ENCODE results near the gene LBHD1.
A peak's percentile ranks its signal among the peaks of the same experiment; 100 is the strongest.
"Not testable (repeated sequence)": the region's sequence is repeated elsewhere in the genome, so short reads cannot be mapped to it uniquely, and the experiment has no call there.

LBHD1 gene

GRCh38 chr11:62689421-62690183, 17.5 kb upstream of the LBHD1 start, which contains the start of gene LRRN4CL:
Gene LRRN4CL (minus strand): TSS chr11:62689530. CDS start chr11:62688508, 1,022 bp downstream.
- DNase-seq, result no peak

GRCh38 chr11:62688491-62688890, 16.4 kb upstream of the LBHD1 start:
- no peak for DNase-seq

- no peak for DNase-seq
These were observed 15.7 kb upstream of the LBHD1 start for GRCh38 chr11:62687508-62688396.

- no peak for DNase-seq
These were observed 10.5 kb upstream of the LBHD1 start for GRCh38 chr11:62682518-62682917.

- DNase-seq, result peak; percentile 68
These were observed 8.8 kb upstream of the LBHD1 start for GRCh38 chr11:62680825-62681240.

GRCh38 chr11:62678770-62679696, 7.0 kb upstream of the LBHD1 start, which contains the start of gene UBXN1:
Gene UBXN1 (minus strand): TSS chr11:62679073. CDS start chr11:62678923, 150 bp downstream.
- peak; percentile 84 for DNase-seq

- DNase-seq, result no peak
These were observed 6.3 kb upstream of the LBHD1 start for GRCh38 chr11:62678433-62678769.

- DNase-seq, result no peak
These were observed 5.6 kb upstream of the LBHD1 start for GRCh38 chr11:62677714-62678113.

GRCh38 chr11:62677156-62677555, 5.1 kb upstream of the LBHD1 start:
- no peak for DNase-seq

GRCh38 chr11:62676698-62677097, 4.6 kb upstream of the LBHD1 start:
- no peak for DNase-seq

GRCh38 chr11:62675415-62675814, 3.3 kb upstream of the LBHD1 start:
- not testable (repeated sequence) for DNase-seq

- DNase-seq, result peak; percentile 40
These were observed 1.1 kb upstream of the LBHD1 start for GRCh38 chr11:62673196-62673525.

- DNase-seq, result peak; percentile 62
These were observed 845 bp downstream of the LBHD1 start for GRCh38 chr11:62671236-62671607.

GRCh38 chr11:62669420-62670161, 2.5 kb downstream of the LBHD1 start:
- DNase-seq, result no peak

- peak; percentile 19 for DNase-seq
These were observed 4.6 kb downstream of the LBHD1 start for GRCh38 chr11:62667460-62667859.

- peak; percentile 30 for DNase-seq
These were observed 5.7 kb downstream of the LBHD1 start for GRCh38 chr11:62666259-62666926.

- peak; percentile 58 for DNase-seq
These were observed 6.3 kb downstream of the LBHD1 start for GRCh38 chr11:62665599-62666258.

- peak; percentile 89 for DNase-seq
These were observed 6.9 kb downstream of the LBHD1 start, which contains the start of the genes C11orf98 and CSKMT for GRCh38 chr11:62665075-62665598. Gene C11orf98 (minus strand): TSS chr11:62665210. CDS start chr11:62665169, 41 bp downstream. Gene CSKMT (plus strand): TSS chr11:62665312. CDS start chr11:62665880, 568 bp downstream.

GRCh38 chr11:62664405-62665074, 7.5 kb downstream of the LBHD1 start:
- DNase-seq, result peak; percentile 49

Data from MV-4-11 (cell line).